BLaER1 treated with 17β-estradiol and CSF1 and Interleukin-3, amounts not matched to agents 10 nM and 100 nM (cell line): Measurements from ENCODE around the gene OCA2.

ENCODE experiments used
- H3K27ac ChIP-seq, 11 experiments: shearing (Covaris generic); formaldehyde crosslinking; 2 replicates each; pipeline ENCODE4 v1.8.1; 2022
- H3K27me3 ChIP-seq, 11 experiments: shearing (Covaris generic); formaldehyde crosslinking; 2 replicates each; pipeline ENCODE4 v1.8.1; 2022
- H3K36me3 ChIP-seq, 11 experiments: shearing (Covaris generic); formaldehyde crosslinking; 2 replicates each; pipeline ENCODE4 v1.8.1; 2022
- H3K4me1 ChIP-seq, 10 experiments: shearing (Covaris generic); formaldehyde crosslinking; 2 replicates each; pipeline ENCODE4 v1.8.1; 2022
- H3K4me2 ChIP-seq, 11 experiments: shearing (Covaris generic); formaldehyde crosslinking; 2 replicates each; pipeline ENCODE4 v1.8.1; 2022
- H3K4me3 ChIP-seq, 10 experiments: shearing (Covaris generic); formaldehyde crosslinking; 2 replicates each; pipeline ENCODE4 v1.8.1; 2022
- H3K9ac ChIP-seq, 11 experiments: shearing (Covaris generic); formaldehyde crosslinking; 2 replicates each; pipeline ENCODE4 v1.8.1; 2022
- H3K9me3 ChIP-seq, 11 experiments: shearing (Covaris generic); formaldehyde crosslinking; replicated peaks in 1 of 11; 2 replicates each; pipeline ENCODE4 v1.8.1; 2022
- H4K20me1 ChIP-seq, 11 experiments: shearing (Covaris generic); formaldehyde crosslinking; 2 replicates each; pipeline ENCODE4 v1.8.1; 2022
- Cebpa-rat ChIP-seq, 11 experiments: shearing (Covaris generic); IDR thresholded peaks; 2 replicates each; pipeline ENCODE4 v1.8.1; 2022

OCA2 gene

GRCh38 chr15:27798807-27799206, 300.3 kb downstream of the OCA2 start:
- no peak for TF ChIP-seq Cebpa-rat (IDR thresholded peaks at IDR 0.05)
- Histone ChIP-seq H3K9ac (no peak overlapping the region), H3K27me3 (no peaks in the 10 kb centered on the region), H3K36me3 (no peaks in the 10 kb centered on the region), H3K4me2 (no peak overlapping the region), H3K27ac (no peak overlapping the region), H4K20me1 (no peaks in the 10 kb centered on the region), H3K4me1 (no peaks in the 10 kb centered on the region), H3K4me3 (no peak overlapping the region), H3K9me3 (peaks cover 0 to 5% (median 0%) of the 10 kb centered on the region in 11 experiments; a peak in 1 of 22 replicates)

- no peaks in the 10 kb centered on the region; a peak in 1 of 22 replicates for H3K9me3 ChIP-seq
- no peak overlapping the region for H3K4me3 ChIP-seq
- H3K27me3 ChIP-seq = no peaks in the 10 kb centered on the region
- H4K20me1 ChIP-seq = no peaks in the 10 kb centered on the region
- no peak overlapping the region for H3K9ac ChIP-seq
- no peaks in the 10 kb centered on the region for H3K36me3 ChIP-seq
- no peak overlapping the region for H3K4me2 ChIP-seq
- no peak for TF ChIP-seq Cebpa-rat (IDR thresholded peaks at IDR 0.05)
- H3K4me1 ChIP-seq = no peaks in the 10 kb centered on the region
- H3K27ac ChIP-seq = no peak overlapping the region
Observed at GRCh38 chr15:27797765-27798164, 301.4 kb downstream of the OCA2 start.

- Histone ChIP-seq H3K27me3 (no peaks in the 10 kb centered on the region), H4K20me1 (no peaks in the 10 kb centered on the region), H3K36me3 (no peaks in the 10 kb centered on the region), H3K4me3 (no peak overlapping the region), H3K4me1 (no peaks in the 10 kb centered on the region), H3K4me2 (no peak overlapping the region), H3K27ac (no peak overlapping the region), H3K9me3 (no peaks in the 10 kb centered on the region; a peak in 1 of 22 replicates), H3K9ac (no peak overlapping the region)
- no peak for TF ChIP-seq Cebpa-rat (IDR thresholded peaks at IDR 0.05)
Observed at GRCh38 chr15:27796405-27797320, 302.5 kb downstream of the OCA2 start.

- H3K4me3 ChIP-seq = no peak overlapping the region
- H3K9ac ChIP-seq = no peak overlapping the region
- no peaks in the 10 kb centered on the region for H3K4me1 ChIP-seq
- H3K9me3 ChIP-seq = no peaks in the 10 kb centered on the region; a peak in 1 of 22 replicates
- no peak overlapping the region for H3K27ac ChIP-seq
- TF ChIP-seq Cebpa-rat (IDR thresholded peaks at IDR 0.05) = no peak
- no peaks in the 10 kb centered on the region for H3K36me3 ChIP-seq
- H3K4me2 ChIP-seq = no peak overlapping the region
- H3K27me3 ChIP-seq = no peaks in the 10 kb centered on the region
- H4K20me1 ChIP-seq = no peaks in the 10 kb centered on the region
Observed at GRCh38 chr15:27792756-27793264, 306.3 kb downstream of the OCA2 start.

- H3K9me3 ChIP-seq = no peaks in the 10 kb centered on the region
- no peak overlapping the region for H3K9ac ChIP-seq
- no peak overlapping the region for H3K4me2 ChIP-seq
- TF ChIP-seq Cebpa-rat (IDR thresholded peaks at IDR 0.05) = no peak
- H3K4me1 ChIP-seq = no peaks in the 10 kb centered on the region
- no peak overlapping the region for H3K27ac ChIP-seq
- no peaks in the 10 kb centered on the region for H3K36me3 ChIP-seq
- H3K27me3 ChIP-seq = no peaks in the 10 kb centered on the region
- no peak overlapping the region for H3K4me3 ChIP-seq
- H4K20me1 ChIP-seq = no peaks in the 10 kb centered on the region
Observed at GRCh38 chr15:27790270-27790669, 308.8 kb downstream of the OCA2 start.

GRCh38 chr15:27787931-27788330, 311.2 kb downstream of the OCA2 start:
- Histone ChIP-seq H3K9ac (no peak overlapping the region), H3K4me1 (no peaks in the 10 kb centered on the region), H3K9me3 (no peaks in the 10 kb centered on the region), H3K27me3 (no peaks in the 10 kb centered on the region), H3K4me3 (no peak overlapping the region), H3K36me3 (no peaks in the 10 kb centered on the region), H4K20me1 (no peaks in the 10 kb centered on the region), H3K4me2 (no peak overlapping the region), H3K27ac (no peak overlapping the region)
- TF ChIP-seq Cebpa-rat (IDR thresholded peaks at IDR 0.05) = no peak

GRCh38 chr15:27784107-27784506, 315.0 kb downstream of the OCA2 start:
- TF ChIP-seq Cebpa-rat (IDR thresholded peaks at IDR 0.05) = no peak
- no peak overlapping the region for H3K4me2 ChIP-seq
- H3K4me1 ChIP-seq = no peaks in the 10 kb centered on the region
- H4K20me1 ChIP-seq = no peaks in the 10 kb centered on the region
- H3K9ac ChIP-seq = no peak overlapping the region
- H3K9me3 ChIP-seq = peaks cover 0 to 15% (median 10%) of the 10 kb centered on the region in 11 experiments; a peak in 11 of 22 replicates
- no peak overlapping the region for H3K4me3 ChIP-seq
- no peaks in the 10 kb centered on the region for H3K36me3 ChIP-seq
- H3K27me3 ChIP-seq = no peaks in the 10 kb centered on the region
- no peak overlapping the region for H3K27ac ChIP-seq

GRCh38 chr15:27783678-27784077, 315.4 kb downstream of the OCA2 start:
- no peak overlapping the region for H3K27ac ChIP-seq
- no peak overlapping the region for H3K4me2 ChIP-seq
- no peaks in the 10 kb centered on the region for H4K20me1 ChIP-seq
- peaks cover 0 to 16% (median 10%) of the 10 kb centered on the region in 11 experiments; a peak in 11 of 22 replicates for H3K9me3 ChIP-seq
- no peak overlapping the region for H3K4me3 ChIP-seq
- no peaks in the 10 kb centered on the region for H3K36me3 ChIP-seq
- no peaks in the 10 kb centered on the region for H3K4me1 ChIP-seq
- TF ChIP-seq Cebpa-rat (IDR thresholded peaks at IDR 0.05) = no peak
- no peak overlapping the region for H3K9ac ChIP-seq
- H3K27me3 ChIP-seq = no peaks in the 10 kb centered on the region

- Histone ChIP-seq H3K4me1 (no peaks in the 10 kb centered on the region), H3K36me3 (no peaks in the 10 kb centered on the region), H4K20me1 (no peaks in the 10 kb centered on the region), H3K9me3 (peaks cover 0 to 16% (median 10%) of the 10 kb centered on the region in 11 experiments; a peak in 11 of 22 replicates), H3K4me2 (no peak overlapping the region), H3K9ac (no peak overlapping the region), H3K27ac (no peak overlapping the region), H3K4me3 (no peak overlapping the region), H3K27me3 (no peaks in the 10 kb centered on the region)
- TF ChIP-seq Cebpa-rat (IDR thresholded peaks at IDR 0.05) = no peak
Observed at GRCh38 chr15:27782125-27782524, 317.0 kb downstream of the OCA2 start.

- no peaks in the 10 kb centered on the region for H3K36me3 ChIP-seq
- H3K27me3 ChIP-seq = no peaks in the 10 kb centered on the region
- H3K4me1 ChIP-seq = no peaks in the 10 kb centered on the region
- no peak overlapping the region for H3K4me3 ChIP-seq
- TF ChIP-seq Cebpa-rat (IDR thresholded peaks at IDR 0.05) = no peak
- H3K27ac ChIP-seq = no peak overlapping the region
- no peak overlapping the region for H3K4me2 ChIP-seq
- no peaks in the 10 kb centered on the region for H4K20me1 ChIP-seq
- peaks cover 0 to 19% (median 13%) of the 10 kb centered on the region in 11 experiments; a peak in 14 of 22 replicates for H3K9me3 ChIP-seq
- H3K9ac ChIP-seq = no peak overlapping the region
Observed at GRCh38 chr15:27776501-27776900, 322.6 kb downstream of the OCA2 start.
